H4 (cell line): ENCODE results near the gene TRIM54. TPM values are rescaled to one million over a fixed set of nuclear protein-coding genes. Genes with fewer than 3 reads are reported as not detected.

Experiments
- DNase-seq: peaks from one replicate; pipeline ENCODE4 v3.0.0-alpha.2; 2015; ENCODE audit warnings: low spot score
- total RNA-seq: library from RNA; depleted of rRNA; stranded (reverse); fragments of >200 nt; shearing (Covaris generic); gene quantifications from 2 replicates; pipeline ENCODE4 v1.2.3, GENCODE V29; 2014; rRNA removed

TRIM54 gene
- total RNA-seq, 1 experiment from 2014 or later: 0.35 TPM

GRCh38 chr2:27356056-27356381 is 73.8 kb downstream of the TRIM54 start:
- DNase-seq: no peak

- peak; percentile 91 for DNase-seq
Measured at GRCh38 chr2:27356382-27357181, 74.4 kb downstream of the TRIM54 start, which contains the start of gene GTF3C2. TSS of gene GTF3C2 (minus strand) at chr2:27356764. CDS start at chr2:27343554, 13,210 bp downstream.

Other genes starting within 250 kb of the TRIM54 start
- gene TMEM214, start 249.5 kb upstream of the TRIM54 start, total RNA-seq: 34.6 and 37.8 TPM in 2 replicates
- 25.2 and 27.8 TPM in 2 replicates for gene AGBL5, start 230.8 kb upstream of the TRIM54 start, total RNA-seq
- 328 and 330 TPM in 2 replicates for gene OST4, start 210.8 kb upstream of the TRIM54 start, total RNA-seq
- gene EMILIN1, start 203.8 kb upstream of the TRIM54 start, total RNA-seq: 10.8 and 30.2 TPM in 2 replicates
- gene KHK, start 195.7 kb upstream of the TRIM54 start, total RNA-seq: 0.14 and 0.48 TPM in 2 replicates
- 0.31 TPM in 1 of 2 replicates, not detected in the other for gene CGREF1, start 163.3 kb upstream of the TRIM54 start, total RNA-seq
- 0.12 TPM in 1 of 2 replicates, not detected in the other for gene ABHD1, start 158.6 kb upstream of the TRIM54 start, total RNA-seq
- 37.0 and 51.9 TPM in 2 replicates for gene PREB, start 147.8 kb upstream of the TRIM54 start, total RNA-seq
- gene PRR30, start 143.0 kb upstream of the TRIM54 start, total RNA-seq: not detected in 2 replicates
- not detected in 2 replicates for gene TCF23, start 133.4 kb upstream of the TRIM54 start, total RNA-seq
- 196 and 202 TPM in 2 replicates for gene ATRAID, start 70.4 kb upstream of the TRIM54 start, total RNA-seq
- 22.6 and 26.2 TPM in 2 replicates for gene SLC5A6, start 70.2 kb upstream of the TRIM54 start, total RNA-seq
- 4.7 and 6.9 TPM in 2 replicates for gene CAD, start 65.1 kb upstream of the TRIM54 start, total RNA-seq
- gene SLC30A3, start 19.4 kb upstream of the TRIM54 start, total RNA-seq: 0.46 and 0.49 TPM in 2 replicates
- not detected in 2 replicates for gene DNAJC5G, start 7.0 kb upstream of the TRIM54 start, total RNA-seq
- gene UCN, start 26.0 kb downstream of the TRIM54 start, total RNA-seq: 0.53 TPM in 1 of 2 replicates, not detected in the other
- gene MPV17, start 40.7 kb downstream of the TRIM54 start, total RNA-seq: 52.9 and 61.7 TPM in 2 replicates
- 24.5 and 29.9 TPM in 2 replicates for gene GTF3C2, start 74.3 kb downstream of the TRIM54 start, total RNA-seq
- 15.0 and 23.8 TPM in 2 replicates for gene EIF2B4, start 87.9 kb downstream of the TRIM54 start, total RNA-seq
- 79.6 and 84.6 TPM in 2 replicates for gene SNX17, start 88.2 kb downstream of the TRIM54 start, total RNA-seq
- 1.4 and 2.8 TPM in 2 replicates for gene ZNF513, start 98.3 kb downstream of the TRIM54 start, total RNA-seq
- 72.0 and 81.7 TPM in 2 replicates for gene PPM1G, start 127.2 kb downstream of the TRIM54 start, total RNA-seq
- 99.9 and 102 TPM in 2 replicates for gene NRBP1, start 146.2 kb downstream of the TRIM54 start, total RNA-seq
- gene KRTCAP3, start 160.0 kb downstream of the TRIM54 start, total RNA-seq: not detected in 2 replicates
- gene IFT172, start 207.3 kb downstream of the TRIM54 start, total RNA-seq: 4.5 and 6.3 TPM in 2 replicates
- gene FNDC4, start 212.8 kb downstream of the TRIM54 start, total RNA-seq: 0.16 and 0.29 TPM in 2 replicates
- gene GCKR, start 214.4 kb downstream of the TRIM54 start, total RNA-seq: not detected in 2 replicates